ENCODE data around the gene HERC6. TPM values are rescaled to one million over a fixed set of nuclear protein-coding genes. Genes with fewer than 3 reads are reported as not detected.

The HERC6 gene
- total RNA-seq, 2 donors from 2014 or later = 9.9 to 12.7 TPM

GRCh38 chr4:88448889-88449288 lies 70.2 kb downstream of the HERC6 start:
- H3K36me3 Mint-ChIP-seq (ENCODE audit: low read depth) = no peaks in the 10 kb centered on the region
- H3K9me3 ChIP-seq (ENCODE audit: control insufficient read depth, low read length) = no peaks in the 10 kb centered on the region
- TF ChIP-seq CTCF (conservative IDR thresholded peaks at IDR 0.05) = no peak
- no peaks in the 10 kb centered on the region for H3K27me3 Mint-ChIP-seq (ENCODE audit: insufficient read depth)
- H3K36me3 ChIP-seq (ENCODE audit: control insufficient read depth, insufficient read depth, low read length) = no peaks in the 10 kb centered on the region
- no peak overlapping the region for H3K9ac ChIP-seq (ENCODE audit: extremely low read depth, low read length, poor library complexity, severe bottlenecking)
- H3K27me3 ChIP-seq (ENCODE audit: control insufficient read depth, insufficient read depth, low read length, poor library complexity, severe bottlenecking) = no peaks in the 10 kb centered on the region
- H3K4me1 Mint-ChIP-seq = peaks cover 6% of the 10 kb centered on the region
- no peak overlapping the region for H3K4me3 Mint-ChIP-seq
- no peak overlapping the region for H3K27ac Mint-ChIP-seq
- H3K4me3 ChIP-seq (ENCODE audit: low read length) = no peak overlapping the region
- no peaks in the 10 kb centered on the region for H3K4me1 ChIP-seq (ENCODE audit: control insufficient read depth, insufficient read depth, low read length)
- no peak overlapping the region for H3K27ac ChIP-seq (ENCODE audit: low read depth, low read length)
- H3K9me3 Mint-ChIP-seq = peaks cover 5% of the 10 kb centered on the region
- DNase-seq = no peak

- no peaks in the 10 kb centered on the region for H3K36me3 Mint-ChIP-seq (ENCODE audit: low read depth)
- no peak overlapping the region for H3K4me3 ChIP-seq (ENCODE audit: low read length)
- DNase-seq = no peak
- TF ChIP-seq CTCF (conservative IDR thresholded peaks at IDR 0.05) = no peak
- H3K27me3 Mint-ChIP-seq (ENCODE audit: insufficient read depth) = no peaks in the 10 kb centered on the region
- no peaks in the 10 kb centered on the region for H3K36me3 ChIP-seq (ENCODE audit: control insufficient read depth, insufficient read depth, low read length)
- peaks cover 5% of the 10 kb centered on the region for H3K9me3 Mint-ChIP-seq
- H3K27ac Mint-ChIP-seq = no peak overlapping the region
- H3K4me1 ChIP-seq (ENCODE audit: control insufficient read depth, insufficient read depth, low read length) = no peaks in the 10 kb centered on the region
- peaks cover 6% of the 10 kb centered on the region for H3K4me1 Mint-ChIP-seq
- no peak overlapping the region for H3K27ac ChIP-seq (ENCODE audit: low read depth, low read length)
- no peak overlapping the region for H3K9ac ChIP-seq (ENCODE audit: extremely low read depth, low read length, poor library complexity, severe bottlenecking)
- no peak overlapping the region for H3K4me3 Mint-ChIP-seq
- H3K27me3 ChIP-seq (ENCODE audit: control insufficient read depth, insufficient read depth, low read length, poor library complexity, severe bottlenecking) = no peaks in the 10 kb centered on the region
- H3K9me3 ChIP-seq (ENCODE audit: control insufficient read depth, low read length) = no peaks in the 10 kb centered on the region
Observed at GRCh38 chr4:88449290-88449689, 70.6 kb downstream of the HERC6 start.

- WGBS, 2 experiments (ENCODE audit: insufficient coverage in 1 of 2, insufficient read length in 1 of 2) = 92% methylated on average over 2 of the region's 2 CpGs
- no peaks in the 10 kb centered on the region for H3K36me3 Mint-ChIP-seq (ENCODE audit: low read depth)
- Histone ChIP-seq H3K27ac (ENCODE audit: low read depth, low read length) (no peak overlapping the region), H3K27me3 (ENCODE audit: control insufficient read depth, insufficient read depth, low read length, poor library complexity, severe bottlenecking) (no peaks in the 10 kb centered on the region), H3K9ac (ENCODE audit: extremely low read depth, low read length, poor library complexity, severe bottlenecking) (no peak overlapping the region), H3K4me3 (ENCODE audit: low read length) (no peak overlapping the region), H3K36me3 (ENCODE audit: control insufficient read depth, insufficient read depth, low read length) (no peaks in the 10 kb centered on the region), H3K4me1 (ENCODE audit: control insufficient read depth, insufficient read depth, low read length) (no peaks in the 10 kb centered on the region), H3K9me3 (ENCODE audit: control insufficient read depth, low read length) (no peaks in the 10 kb centered on the region)
- H3K27me3 Mint-ChIP-seq (ENCODE audit: insufficient read depth) = no peaks in the 10 kb centered on the region
- H3K27ac Mint-ChIP-seq = no peak overlapping the region
- peaks cover 5% of the 10 kb centered on the region for H3K9me3 Mint-ChIP-seq
- TF ChIP-seq CTCF (conservative IDR thresholded peaks at IDR 0.05) = no peak
- no peak overlapping the region for H3K4me3 Mint-ChIP-seq
- peaks cover 6% of the 10 kb centered on the region for H3K4me1 Mint-ChIP-seq
- DNase-seq = no peak
Observed at GRCh38 chr4:88451205-88451604, 72.6 kb downstream of the HERC6 start.

Data from endodermal cell (in vitro differentiated cells).